PC-9 (cell line): ENCODE measurements around the gene TPST2.

Source experiments
- EZH2 ChIP-seq: fragments of 200-600 bp; sonication (generic); IDR thresholded peaks from 2 replicates; pipeline ENCODE4 v1.8.0; 2017; ENCODE audit warnings: antibody characterized with exemption, low read depth
- TF ChIP-seq, protein P1 (sequence below): fragments of 200-600 bp; sonication (generic); conservative IDR thresholded peaks from 2 replicates; pipeline ENCODE4 v1.6.1; 2017; ENCODE audit warnings: mixed run types, antibody characterized with exemption, mild to moderate bottlenecking, moderate library complexity

DNA sequence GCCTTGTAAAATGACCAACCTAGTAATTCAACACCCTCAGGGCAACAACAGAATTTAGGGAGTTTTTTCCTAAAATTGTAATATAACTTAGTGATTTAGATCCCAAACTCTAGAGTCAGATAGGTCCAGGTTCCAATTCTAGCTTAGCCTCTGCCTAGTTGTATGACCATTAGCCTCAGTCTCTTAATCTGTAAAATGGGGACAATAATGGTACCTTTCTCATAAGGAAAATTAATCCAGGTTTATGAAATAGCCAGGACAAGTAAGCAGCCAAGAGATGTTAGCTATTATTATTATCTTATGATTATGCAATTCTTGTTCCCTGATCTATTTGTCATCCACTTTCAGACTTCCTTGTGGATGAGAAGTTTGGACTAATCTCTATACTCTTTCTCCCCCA, 81.8 kb downstream of the TPST2 start:
- TF ChIP-seq EZH2: no peak
- TF ChIP-seq, protein P1, sequence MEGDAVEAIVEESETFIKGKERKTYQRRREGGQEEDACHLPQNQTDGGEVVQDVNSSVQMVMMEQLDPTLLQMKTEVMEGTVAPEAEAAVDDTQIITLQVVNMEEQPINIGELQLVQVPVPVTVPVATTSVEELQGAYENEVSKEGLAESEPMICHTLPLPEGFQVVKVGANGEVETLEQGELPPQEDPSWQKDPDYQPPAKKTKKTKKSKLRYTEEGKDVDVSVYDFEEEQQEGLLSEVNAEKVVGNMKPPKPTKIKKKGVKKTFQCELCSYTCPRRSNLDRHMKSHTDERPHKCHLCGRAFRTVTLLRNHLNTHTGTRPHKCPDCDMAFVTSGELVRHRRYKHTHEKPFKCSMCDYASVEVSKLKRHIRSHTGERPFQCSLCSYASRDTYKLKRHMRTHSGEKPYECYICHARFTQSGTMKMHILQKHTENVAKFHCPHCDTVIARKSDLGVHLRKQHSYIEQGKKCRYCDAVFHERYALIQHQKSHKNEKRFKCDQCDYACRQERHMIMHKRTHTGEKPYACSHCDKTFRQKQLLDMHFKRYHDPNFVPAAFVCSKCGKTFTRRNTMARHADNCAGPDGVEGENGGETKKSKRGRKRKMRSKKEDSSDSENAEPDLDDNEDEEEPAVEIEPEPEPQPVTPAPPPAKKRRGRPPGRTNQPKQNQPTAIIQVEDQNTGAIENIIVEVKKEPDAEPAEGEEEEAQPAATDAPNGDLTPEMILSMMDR: no peak
